Adrenal gland (tissue), 12 donors: Measurements from ENCODE around the gene STK40. TPM values are rescaled to one million over a fixed set of nuclear protein-coding genes. Genes with fewer than 3 reads are reported as not detected.

ENCODE experiments used
- DNase-seq, 7 donors: peaks; one replicate each; pipeline ENCODE4 v3.0.0-alpha.2; 2019 to 2020
- H3K27ac ChIP-seq, 5 donors: fragments of 200-600 bp; sonication (generic) in 4 of 5; 1 replicate in 3 of 5; 2 replicates in 2 of 5; pipeline versions ENCODE4 v1.5.1 to v1.8.0; 2016 to 2020; ENCODE audit warnings: mild to moderate bottlenecking in 1 of 5
- H3K27me3 ChIP-seq: fragments of 200-600 bp; 2 replicates; pipeline ENCODE4 v1.8.0; 2021
- H3K36me3 ChIP-seq, 2 donors: fragments of 200-600 bp; replicated peaks in 1 of 2; 1 replicate in 1 of 2; 2 replicates in 1 of 2; pipeline versions ENCODE4 v1.5.1 to v1.8.0; 2018 to 2022
- H3K4me1 ChIP-seq, 2 donors: fragments of 200-600 bp; replicated peaks in 1 of 2; 1 replicate in 1 of 2; 2 replicates in 1 of 2; pipeline versions ENCODE4 v1.5.1 to v1.8.0; 2018 to 2021
- H3K4me3 ChIP-seq, 4 donors: fragments of 200-600 bp; sonication (generic) in 3 of 4; one replicate each; pipeline ENCODE4 v1.5.1; 2016 to 2018
- H3K9me3 ChIP-seq, 3 donors: fragments of 200-600 bp; sonication (generic) in 1 of 3; replicated peaks in 1 of 3; 1 replicate in 2 of 3; 2 replicates in 1 of 3; pipeline versions ENCODE4 v1.5.1 to v1.8.0; 2016 to 2021
- POLR2A ChIP-seq, 2 donors: fragments of 450-650 bp; IDR thresholded peaks; one replicate each; pipeline ENCODE4 v1.6.1; 2017; ENCODE audit warnings: antibody characterized with exemption in 2 of 2, mild to moderate bottlenecking in 2 of 2, moderate library complexity in 1 of 2
- WGBS, 4 donors: extraction: QIAGEN DNeasy Blood & Tissue Kit in 2 of 4; methylation state at CpG; one replicate each; pipeline versions ENCODE4 v1.1.5 to v1.1.7; 2013 to 2017; 5-methylcytosine and 5-hydroxymethylcytosine counted together
- intact Hi-C, 2 donors: fragments of 100-400 bp; cut with DNase I; formaldehyde crosslinking; loops; one replicate each; pipeline versions ENCODE4 v1.14.1 to v1.15.0; 2022 to 2023
- polyA plus RNA-seq, 3 donors: library from polyadenylated mRNA; stranded (reverse); fragments of 200-250 nt in 2 of 3; fragments of 350-450 nt in 1 of 3; fragmentation: Illumina TruSeq in 1 of 3; extraction: RNeasy Lipid Tissue Mini Kit (QIAGEN cat#74804) in 1 of 3; gene quantifications; one replicate each; pipeline ENCODE4 v1.2.3, GENCODE V29; 2013 to 2014
- total RNA-seq, 9 donors: library from RNA; depleted of rRNA in 4 of 9; stranded (reverse); fragments of >200 nt in 4 of 9; fragments of 120-200 nt in 1 of 9; fragmentation: NEBNext Ultra II Directional in 1 of 9; extraction: Animal tissue kit (Norgen Biotek cat#: 25700) in 1 of 9; gene quantifications; one replicate each; pipeline versions ENCODE4 v1.1.0 to v1.2.4, GENCODE V29; 2013 to 2023
- TF ChIP-seq, protein P1 (sequence below), 6 experiments: fragments of 450-650 bp in 4 of 6; fragments of 200-600 bp in 2 of 6; sonication (generic) in 1 of 6; IDR thresholded peaks; 1 replicate in 5 of 6; 2 replicates in 1 of 6; pipeline versions ENCODE4 v1.5.1 to v1.8.0; 2016 to 2021; ENCODE audit warnings: antibody characterized with exemption in 6 of 6, mild to moderate bottlenecking in 2 of 6, moderate library complexity in 1 of 6
- donor health status: healthy with polysubstance abuse.
- donor health status: Bipolar disorder and iron deficiency.
- donor health status: DM: yes; HTN: yes; CAD: no.
- donor health status: DM: no; HTN: no; CAD: no.
- donor health status: DM: no; HTN: no; CAD: no.
- donor health status: DM: yes; HTN: yes; CAD: no.

Gene STK40
- total and polyA plus RNA-seq, 12 donors: 9.8 to 31.2 (median 24.7) TPM

DNA sequence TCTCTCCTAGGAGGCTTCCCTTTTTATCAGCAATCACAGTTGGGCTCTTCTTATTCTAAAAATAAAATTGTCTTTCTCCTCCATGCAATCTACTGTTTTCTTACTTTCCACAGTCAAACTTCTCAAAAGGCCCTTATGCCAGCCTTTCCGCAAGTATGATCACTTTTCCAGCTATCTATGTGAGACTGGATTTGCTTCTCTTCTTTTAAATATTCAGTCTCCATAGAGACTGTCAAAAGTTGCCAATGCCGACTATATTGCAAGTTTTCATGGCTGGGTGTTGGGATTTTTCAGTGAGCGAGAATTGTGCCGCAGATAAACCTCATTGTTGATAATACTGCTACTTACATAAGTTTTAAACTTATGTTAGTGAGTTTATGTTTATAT is 16.8 kb upstream of the STK40 start:
- Histone ChIP-seq H3K4me3 (no peak overlapping the region), H3K27me3 (no peaks in the 10 kb centered on the region), H3K9me3 (no peaks in the 10 kb centered on the region), H3K4me1 (no peaks in the 10 kb centered on the region), H3K27ac (no peak overlapping the region), H3K36me3 (no peaks in the 10 kb centered on the region)
- intact Hi-C loops: no loop called here
- TF ChIP-seq POLR2A (IDR thresholded peaks at IDR 0.05): no peak
- TF ChIP-seq, protein P1, sequence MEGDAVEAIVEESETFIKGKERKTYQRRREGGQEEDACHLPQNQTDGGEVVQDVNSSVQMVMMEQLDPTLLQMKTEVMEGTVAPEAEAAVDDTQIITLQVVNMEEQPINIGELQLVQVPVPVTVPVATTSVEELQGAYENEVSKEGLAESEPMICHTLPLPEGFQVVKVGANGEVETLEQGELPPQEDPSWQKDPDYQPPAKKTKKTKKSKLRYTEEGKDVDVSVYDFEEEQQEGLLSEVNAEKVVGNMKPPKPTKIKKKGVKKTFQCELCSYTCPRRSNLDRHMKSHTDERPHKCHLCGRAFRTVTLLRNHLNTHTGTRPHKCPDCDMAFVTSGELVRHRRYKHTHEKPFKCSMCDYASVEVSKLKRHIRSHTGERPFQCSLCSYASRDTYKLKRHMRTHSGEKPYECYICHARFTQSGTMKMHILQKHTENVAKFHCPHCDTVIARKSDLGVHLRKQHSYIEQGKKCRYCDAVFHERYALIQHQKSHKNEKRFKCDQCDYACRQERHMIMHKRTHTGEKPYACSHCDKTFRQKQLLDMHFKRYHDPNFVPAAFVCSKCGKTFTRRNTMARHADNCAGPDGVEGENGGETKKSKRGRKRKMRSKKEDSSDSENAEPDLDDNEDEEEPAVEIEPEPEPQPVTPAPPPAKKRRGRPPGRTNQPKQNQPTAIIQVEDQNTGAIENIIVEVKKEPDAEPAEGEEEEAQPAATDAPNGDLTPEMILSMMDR (IDR thresholded peaks at IDR 0.05): no peak
- 87 to 93% (median 91%) methylated on average over 4 of the region's 4 CpGs for whole genome bisulfite sequencing, 4 donors
- no peak for DNase-seq

DNA sequence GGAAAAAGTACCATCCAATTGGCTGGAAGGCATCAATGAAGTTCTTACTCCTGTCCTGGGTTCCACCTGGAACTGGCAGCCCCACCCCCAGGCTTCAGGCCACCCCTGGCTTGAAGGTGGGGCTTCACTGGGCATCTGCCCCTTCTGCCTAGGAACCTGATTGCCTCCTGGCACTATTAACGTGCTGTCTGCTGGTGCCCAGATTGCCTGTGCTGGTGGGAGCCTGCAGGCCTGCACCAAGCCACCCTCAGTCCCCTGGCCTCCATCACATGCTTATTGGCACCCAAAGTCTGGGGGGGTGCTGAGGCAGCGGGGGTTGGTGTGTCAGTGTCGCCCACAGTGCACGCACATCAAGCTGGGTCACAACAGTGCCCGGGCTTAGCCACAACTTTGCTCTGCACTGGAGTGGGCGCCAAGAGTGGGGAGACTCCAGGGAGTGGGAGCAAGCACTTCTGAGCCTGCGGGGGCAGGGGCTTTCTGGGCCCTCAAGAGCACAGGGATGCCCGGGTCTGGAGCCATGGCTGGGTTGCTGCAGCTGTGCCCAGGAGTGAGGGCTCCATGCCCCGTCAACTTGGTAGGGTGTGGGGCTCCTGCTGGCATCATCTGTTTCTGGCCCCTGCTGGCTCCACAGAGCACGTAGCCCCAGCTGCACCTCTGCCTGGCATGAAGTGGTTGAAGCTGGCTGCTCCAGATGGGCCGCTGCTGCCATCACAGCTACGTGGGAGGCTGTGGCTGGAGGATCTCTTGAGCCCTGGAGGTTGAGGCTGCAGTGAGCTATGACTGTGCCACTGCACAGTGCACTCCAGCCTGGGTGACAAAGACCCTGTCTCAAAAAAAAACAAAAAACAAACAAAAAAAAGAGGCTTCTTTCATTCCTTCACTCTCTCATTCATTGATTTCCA is 16.1 kb upstream of the STK40 start:
- no peak for TF ChIP-seq POLR2A (IDR thresholded peaks at IDR 0.05)
- TF ChIP-seq, protein P1 (IDR thresholded peaks at IDR 0.05): no peak
- Histone ChIP-seq H3K9me3 (no peaks in the 10 kb centered on the region), H3K27me3 (no peaks in the 10 kb centered on the region), H3K36me3 (no peaks in the 10 kb centered on the region), H3K4me3 (peak overlapping the region in 1 of 4 donors; percentile 17), H3K4me1 (peaks cover 3 to 4% of the 10 kb centered on the region in 2 donors), H3K27ac (peak overlapping the region in 3 of 5 donors; percentile 48 to 87 (median 57))
- no peak for DNase-seq
- intact Hi-C loops: no loop called here
- 85 to 92% (median 89%) methylated on average over 4 to 12 of the region's 12 CpGs for WGBS, 4 donors

DNA sequence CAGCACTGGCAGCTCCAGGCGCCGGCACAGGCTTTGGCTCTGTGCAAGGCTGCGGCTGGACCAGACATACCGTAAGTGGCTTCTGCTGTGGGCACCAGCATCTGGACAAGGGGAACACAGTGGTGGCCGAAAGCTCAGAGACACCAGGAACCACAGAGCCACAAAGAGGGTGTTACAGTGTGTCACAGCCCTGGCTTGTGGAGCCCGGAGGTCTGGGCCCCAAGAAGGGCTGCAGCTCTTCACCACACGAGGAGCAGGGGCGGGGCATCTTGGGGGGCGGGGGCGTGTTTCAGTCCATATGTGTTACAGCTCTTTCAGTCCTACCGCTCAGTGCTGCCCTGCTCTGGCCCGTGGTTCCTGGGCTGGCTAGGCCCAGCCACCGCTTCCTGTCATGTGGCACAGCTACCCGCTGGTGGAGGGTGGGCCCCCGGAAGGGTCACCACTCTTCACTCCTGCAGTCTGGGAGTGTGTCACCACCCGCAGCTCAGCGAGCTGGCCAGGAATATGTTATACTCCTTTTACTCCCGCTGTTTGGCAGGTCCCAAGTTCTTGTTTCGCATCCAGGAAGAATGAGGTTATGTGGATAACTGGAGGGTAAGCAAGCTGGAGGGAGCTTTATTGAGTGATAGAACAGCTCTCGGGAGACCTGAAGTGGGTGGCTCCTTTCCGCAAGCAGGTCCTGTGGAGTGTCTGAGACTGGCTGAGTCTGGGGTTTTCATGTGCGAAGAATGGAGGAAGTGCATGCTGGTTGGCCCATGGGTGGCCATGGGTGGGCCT is 15.3 kb upstream of the STK40 start:
- Histone ChIP-seq H3K36me3 (no peaks in the 10 kb centered on the region), H3K27ac (peak overlapping the region in 3 of 5 donors; percentile 48 to 87 (median 57)), H3K4me3 (peak overlapping the region in 1 of 4 donors; percentile 23), H3K4me1 (peaks cover 7 to 11% of the 10 kb centered on the region in 2 donors), H3K27me3 (no peaks in the 10 kb centered on the region), H3K9me3 (no peaks in the 10 kb centered on the region)
- WGBS, 4 donors: 69 to 90% (median 74%) methylated on average over 11 to 22 of the region's 22 CpGs
- DNase-seq: peak; percentile 46 to 84 (median 71)
- TF ChIP-seq, protein P1 (IDR thresholded peaks at IDR 0.05): no peak
- TF ChIP-seq POLR2A (IDR thresholded peaks at IDR 0.05): no peak
- intact Hi-C loops: no loop called here

DNA sequence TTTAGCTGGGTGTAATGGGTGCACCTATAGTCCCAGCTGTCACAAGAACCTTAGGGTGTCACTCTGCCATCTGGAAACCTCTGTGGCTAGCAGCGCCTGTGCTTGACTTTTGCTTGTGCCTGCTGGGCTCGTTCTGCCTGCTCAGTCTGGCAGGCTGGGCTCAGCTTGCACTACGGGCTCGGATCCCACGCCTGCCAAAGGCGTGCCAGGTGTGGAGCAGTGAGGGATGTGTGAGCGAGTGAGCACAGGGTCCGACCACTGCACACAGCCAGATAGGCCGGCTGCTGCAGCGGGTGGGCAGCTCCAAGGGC is 14.7 kb upstream of the STK40 start:
- DNase-seq: no peak
- H3K4me1 ChIP-seq: peaks cover 7 to 11% of the 10 kb centered on the region in 2 donors
- intact Hi-C loops: no loop called here
- TF ChIP-seq, protein P1 (IDR thresholded peaks at IDR 0.05): no peak
- TF ChIP-seq POLR2A (IDR thresholded peaks at IDR 0.05): no peak
- H3K36me3 ChIP-seq: no peaks in the 10 kb centered on the region
- 86 to 93% (median 89%) methylated on average over 8 to 10 of the region's 10 CpGs for WGBS, 4 donors
- peak overlapping the region in 1 of 4 donors; percentile 23 for H3K4me3 ChIP-seq
- H3K27me3 ChIP-seq: no peaks in the 10 kb centered on the region
- H3K9me3 ChIP-seq: no peaks in the 10 kb centered on the region
- H3K27ac ChIP-seq: peak overlapping the region in 1 of 5 donors; percentile 87
